ENCODE data around the gene DAND5. TPM values are rescaled to one million over a fixed set of nuclear protein-coding genes. Genes with fewer than 3 reads are reported as not detected.
"Not testable (repeated sequence)": the region's sequence is repeated elsewhere in the genome, so short reads cannot be mapped to it uniquely, and the experiment has no call there.

The DAND5 gene
- total RNA-seq, 1 donor from 2014 or later: 9.1 TPM

DNA sequence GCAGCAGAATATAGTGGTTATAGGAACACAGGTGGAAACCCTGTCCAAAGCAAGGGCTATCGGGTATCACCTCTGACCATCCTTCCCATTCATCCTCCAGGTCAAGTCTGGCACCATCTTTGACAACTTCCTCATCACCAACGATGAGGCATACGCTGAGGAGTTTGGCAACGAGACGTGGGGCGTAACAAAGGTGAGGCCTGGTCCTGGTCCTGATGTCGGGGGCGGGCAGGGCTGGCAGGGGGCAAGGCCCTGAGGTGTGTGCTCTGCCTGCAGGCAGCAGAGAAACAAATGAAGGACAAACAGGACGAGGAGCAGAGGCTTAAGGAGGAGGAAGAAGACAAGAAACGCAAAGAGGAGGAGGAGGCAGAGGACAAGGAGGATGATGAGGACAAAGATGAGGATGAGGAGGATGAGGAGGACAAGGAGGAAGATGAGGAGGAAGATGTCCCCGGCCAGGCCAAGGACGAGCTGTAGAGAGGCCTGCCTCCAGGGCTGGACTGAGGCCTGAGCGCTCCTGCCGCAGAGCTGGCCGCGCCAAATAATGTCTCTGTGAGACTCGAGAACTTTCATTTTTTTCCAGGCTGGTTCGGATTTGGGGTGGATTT is 25.8 kb upstream of the DAND5 start:
- DNase-seq: no peak
- intact Hi-C loops (cut with DNase I): no loop called here
- ATAC-seq (ENCODE audit: poor library complexity): no peak

DNA sequence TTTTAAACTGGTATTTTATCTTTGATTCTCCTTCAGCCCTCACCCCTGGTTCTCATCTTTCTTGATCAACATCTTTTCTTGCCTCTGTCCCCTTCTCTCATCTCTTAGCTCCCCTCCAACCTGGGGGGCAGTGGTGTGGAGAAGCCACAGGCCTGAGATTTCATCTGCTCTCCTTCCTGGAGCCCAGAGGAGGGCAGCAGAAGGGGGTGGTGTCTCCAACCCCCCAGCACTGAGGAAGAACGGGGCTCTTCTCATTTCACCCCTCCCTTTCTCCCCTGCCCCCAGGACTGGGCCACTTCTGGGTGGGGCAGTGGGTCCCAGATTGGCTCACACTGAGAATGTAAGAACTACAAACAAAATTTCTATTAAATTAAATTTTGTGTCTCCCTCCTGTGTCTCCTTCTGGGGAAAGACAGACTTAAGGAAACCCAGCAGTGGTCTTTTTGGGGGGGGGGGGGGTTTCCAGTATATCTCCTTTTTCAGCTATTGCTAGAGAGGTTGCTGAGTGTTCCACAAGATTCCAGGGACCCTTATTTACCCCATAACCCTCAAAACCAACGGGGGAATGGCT is 25.2 kb upstream of the DAND5 start:
- DNase-seq (no peak), ATAC-seq (ENCODE audit: poor library complexity) (no peak)
- intact Hi-C loops (cut with DNase I): no loop called here

DNA sequence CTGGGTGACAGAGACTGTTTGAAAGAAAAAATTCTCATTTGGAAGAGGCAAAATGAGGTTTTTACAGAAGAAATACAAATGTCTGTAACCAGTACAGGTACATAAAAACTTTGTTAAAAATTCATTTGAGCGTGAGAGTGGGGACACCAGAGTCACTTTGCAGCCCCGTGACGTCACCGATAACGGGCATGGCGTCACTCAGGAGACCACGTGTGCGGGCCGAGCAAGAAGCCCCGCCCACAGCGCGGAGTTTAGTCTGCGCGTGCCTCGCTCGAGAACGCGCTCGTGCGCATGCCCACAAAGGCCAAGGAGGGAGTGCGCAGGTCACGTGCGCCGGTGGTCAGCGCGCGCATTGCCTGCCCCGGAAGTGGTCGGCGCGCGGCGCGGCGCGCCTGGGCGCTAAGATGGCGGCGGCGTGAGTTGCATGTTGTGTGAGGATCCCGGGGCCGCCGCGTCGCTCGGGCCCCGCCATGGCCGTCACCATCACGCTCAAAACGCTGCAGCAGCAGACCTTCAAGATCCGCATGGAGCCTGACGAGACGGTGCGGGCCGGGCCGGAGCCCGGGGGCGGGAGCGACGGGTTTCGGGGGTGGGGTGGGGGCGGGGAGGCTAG is 23.8 kb upstream of the DAND5 start, which contains the start of gene RAD23A:
Gene RAD23A (plus strand): TSS at position 384 of the 613 bp plus-strand sequence. CDS start 87 bp downstream, at position 471.
- DNase-seq: peak; percentile 99
- ATAC-seq (ENCODE audit: poor library complexity): peak; percentile 96
- intact Hi-C loops (cut with DNase I): no loop called here

DNA sequence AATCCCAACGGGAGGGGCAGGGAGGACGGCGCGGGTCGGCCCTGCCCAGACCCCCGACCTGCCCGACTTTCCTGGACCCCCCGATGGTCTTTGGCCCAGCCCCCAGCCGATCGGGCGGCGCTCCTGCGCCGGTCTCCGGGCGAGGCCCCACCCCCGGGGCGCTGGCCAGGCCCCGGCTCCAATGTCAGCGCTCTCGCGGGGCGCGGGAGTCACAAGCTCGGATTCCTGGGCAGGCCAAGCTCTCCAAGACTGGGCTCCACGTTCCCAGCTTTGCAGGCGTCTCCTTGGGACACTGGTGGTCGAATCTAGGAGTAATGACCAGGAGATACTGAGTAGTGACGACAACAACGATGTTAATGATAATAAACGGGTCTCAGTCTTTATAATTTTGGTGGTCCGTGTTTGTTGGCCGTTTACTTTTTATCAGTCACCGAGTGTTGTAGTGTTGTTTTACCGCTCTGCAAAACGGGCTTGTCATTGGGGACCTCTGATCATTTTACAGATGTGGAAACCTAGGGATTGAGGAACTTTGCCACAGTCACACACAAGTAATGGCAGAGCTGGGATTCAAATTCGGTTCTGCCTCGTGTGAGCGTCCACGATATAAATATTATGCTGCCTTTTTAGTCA is 23.2 kb upstream of the DAND5 start:
- intact Hi-C loops (cut with DNase I): no loop called here
- peak; percentile 81 for ATAC-seq (ENCODE audit: poor library complexity)
- DNase-seq: peak; percentile 82

DNA sequence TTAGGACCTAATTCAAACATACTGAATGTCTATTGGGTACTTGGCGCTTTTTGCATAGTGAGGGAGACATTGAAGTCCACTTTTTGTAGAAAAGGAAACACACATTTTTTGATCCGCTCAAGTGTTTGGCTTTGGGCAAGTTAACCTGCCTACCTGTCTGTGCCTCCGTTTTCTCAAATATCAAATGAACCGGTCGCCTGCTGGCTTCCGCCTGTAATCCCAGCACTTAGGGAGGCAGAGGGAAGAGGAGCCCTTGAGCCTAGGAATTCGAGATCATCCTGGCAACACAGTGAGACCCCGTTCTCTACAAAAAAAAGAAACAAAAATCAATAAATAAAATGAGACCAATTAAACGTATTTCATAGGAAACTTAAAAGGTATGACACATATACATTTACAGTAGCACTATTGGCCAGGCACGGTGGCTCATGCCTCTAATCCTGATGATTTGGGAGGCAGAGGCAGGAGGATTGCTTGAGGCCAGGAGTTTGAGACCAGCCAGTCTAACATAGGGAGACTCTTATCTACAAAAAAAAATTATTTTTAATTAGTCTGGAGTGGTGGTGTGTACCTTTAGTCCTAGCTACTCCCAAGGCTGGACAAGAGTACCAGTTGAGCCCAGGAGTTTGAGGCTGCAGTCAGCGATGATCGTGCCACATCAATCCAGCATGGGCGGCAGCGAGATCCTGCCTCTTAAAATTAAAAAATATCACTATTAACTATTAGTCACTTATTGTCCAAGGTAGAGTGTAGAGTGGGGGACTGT is 22.5 kb upstream of the DAND5 start:
- intact Hi-C loops (cut with DNase I): no loop called here
- ATAC-seq (ENCODE audit: poor library complexity) (no peak), DNase-seq (no peak)

DNA sequence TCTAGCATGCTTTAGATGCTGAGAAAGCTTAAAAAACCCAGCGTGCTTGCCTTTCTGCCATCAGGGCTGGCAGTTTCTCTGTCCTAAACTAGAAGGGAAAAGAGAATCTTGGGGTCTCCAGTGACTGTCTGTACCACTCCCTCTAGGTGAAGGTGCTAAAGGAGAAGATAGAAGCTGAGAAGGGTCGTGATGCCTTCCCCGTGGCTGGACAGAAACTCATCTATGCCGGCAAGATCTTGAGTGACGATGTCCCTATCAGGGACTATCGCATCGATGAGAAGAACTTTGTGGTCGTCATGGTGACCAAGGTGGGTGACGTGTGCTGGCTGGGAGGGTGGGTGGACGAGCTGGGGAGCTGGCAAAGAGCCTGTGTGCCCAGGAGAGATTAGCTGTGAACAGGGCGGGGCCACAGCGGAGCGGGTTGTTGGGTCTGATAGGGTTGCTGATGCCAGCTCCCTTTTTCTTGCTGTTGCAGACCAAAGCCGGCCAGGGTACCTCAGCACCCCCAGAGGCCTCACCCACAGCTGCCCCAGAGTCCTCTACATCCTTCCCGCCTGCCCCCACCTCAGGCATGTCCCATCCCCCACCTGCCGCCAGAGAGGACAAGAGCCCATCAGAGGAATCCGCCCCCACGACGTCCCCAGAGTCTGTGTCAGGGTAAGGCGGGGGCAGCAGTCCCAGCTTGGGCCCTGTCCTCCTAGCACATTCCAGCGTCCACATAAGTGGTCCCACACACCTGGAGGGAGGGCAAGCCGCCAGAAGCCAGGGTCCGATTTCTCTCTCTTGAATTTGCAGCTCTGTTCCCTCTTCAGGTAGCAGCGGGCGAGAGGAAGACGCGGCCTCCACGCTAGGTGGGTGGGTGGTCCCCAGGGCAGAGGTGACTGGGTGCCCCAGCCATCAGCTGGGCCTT is 21.4 kb upstream of the DAND5 start:
- no peak for ATAC-seq (ENCODE audit: poor library complexity)
- intact Hi-C loops (cut with DNase I): no loop called here
- DNase-seq: no peak

DNA sequence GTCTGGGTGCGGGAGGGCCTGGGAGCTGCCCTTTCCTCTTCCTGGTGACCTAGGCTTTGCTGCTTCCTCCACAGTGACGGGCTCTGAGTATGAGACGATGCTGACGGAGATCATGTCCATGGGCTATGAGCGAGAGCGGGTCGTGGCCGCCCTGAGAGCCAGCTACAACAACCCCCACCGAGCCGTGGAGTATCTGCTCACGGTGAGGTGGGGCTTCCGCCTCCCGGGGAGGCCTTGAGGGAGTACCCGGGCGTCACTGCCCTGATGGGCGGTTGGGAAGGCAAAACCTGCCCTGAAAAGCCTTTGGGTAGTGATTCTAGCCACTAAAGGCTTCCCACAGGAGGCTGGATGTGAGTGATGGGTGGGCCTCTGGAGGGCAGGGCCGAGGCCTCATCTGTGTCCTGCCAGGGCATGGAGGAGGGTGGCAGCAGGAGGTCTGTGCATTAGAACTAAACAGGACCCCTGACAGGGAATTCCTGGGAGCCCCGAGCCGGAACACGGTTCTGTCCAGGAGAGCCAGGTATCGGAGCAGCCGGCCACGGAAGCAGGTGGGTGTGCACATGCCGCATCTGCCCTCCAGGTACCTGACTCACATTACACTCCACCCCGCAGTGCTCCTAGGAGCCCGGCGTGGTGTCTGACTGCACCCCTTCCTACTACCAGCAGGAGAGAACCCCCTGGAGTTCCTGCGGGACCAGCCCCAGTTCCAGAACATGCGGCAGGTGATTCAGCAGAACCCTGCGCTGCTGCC is 20.6 kb upstream of the DAND5 start:
- intact Hi-C loops (cut with DNase I): no loop called here
- ATAC-seq (ENCODE audit: poor library complexity) (no peak), DNase-seq (no peak)

DNA sequence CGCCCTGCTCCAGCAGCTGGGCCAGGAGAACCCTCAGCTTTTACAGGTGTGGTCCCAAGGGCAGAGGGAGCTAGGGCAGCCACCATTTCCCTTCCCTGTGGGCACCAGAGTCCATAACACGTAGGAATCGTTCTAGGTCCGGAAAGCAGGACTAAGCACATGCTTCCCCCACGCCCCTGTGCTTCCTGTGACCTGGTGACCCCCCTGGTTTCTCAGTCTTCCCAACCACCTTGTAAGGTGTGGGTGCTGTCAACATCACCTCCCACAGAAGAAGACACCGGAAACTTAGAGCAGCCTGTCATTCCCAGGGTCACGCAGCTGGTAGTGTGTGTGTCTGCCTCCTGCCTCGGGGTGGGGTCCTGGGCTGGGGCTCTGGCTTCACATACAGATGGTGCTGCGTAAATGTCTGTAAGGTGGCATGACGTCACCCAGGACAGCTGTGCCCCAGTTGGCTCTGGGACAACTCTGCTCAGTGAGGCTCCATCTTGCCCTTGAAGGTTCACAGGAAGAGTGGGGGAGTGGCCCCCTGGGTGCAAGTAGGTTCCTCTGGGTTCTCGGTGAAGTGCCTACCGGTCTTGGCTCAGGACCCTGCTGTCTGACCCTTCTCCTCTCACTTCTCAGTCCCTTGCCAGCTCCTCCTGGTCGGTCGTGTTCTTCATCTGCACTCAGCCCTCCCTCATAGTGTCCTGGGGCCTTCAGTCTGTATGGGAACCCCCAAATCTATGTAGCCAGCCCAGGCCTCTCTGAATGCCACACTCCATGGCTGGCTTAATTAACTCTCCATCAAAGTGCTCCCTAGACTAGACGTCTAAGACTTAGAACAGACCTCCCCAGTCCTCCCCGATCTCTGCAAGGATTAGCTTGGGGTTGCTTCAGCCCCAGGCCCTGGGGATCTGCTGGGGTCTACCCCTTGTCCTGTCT is 19.8 kb upstream of the DAND5 start:
- ATAC-seq (ENCODE audit: poor library complexity): no peak
- no peak for DNase-seq
- intact Hi-C loops (cut with DNase I): no loop called here

DNA sequence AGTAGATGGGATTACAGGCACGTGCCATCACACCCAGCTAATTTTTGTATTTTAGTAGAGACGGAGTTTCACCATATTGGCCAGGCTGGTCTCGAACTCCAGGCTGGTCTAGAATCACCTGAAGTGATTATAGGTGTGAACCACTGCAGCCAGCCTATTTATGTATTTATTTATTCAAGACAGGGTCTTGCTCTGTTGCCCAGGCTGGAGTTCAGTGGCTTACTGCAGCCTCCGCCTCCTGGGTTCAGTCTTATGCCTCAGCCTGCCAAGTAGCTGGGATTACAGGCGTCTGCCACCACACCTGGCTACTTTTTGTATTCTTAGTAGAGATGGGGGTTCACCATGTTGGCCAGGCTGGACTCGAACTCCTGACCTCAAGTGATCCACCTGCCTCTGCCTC is 17.3 kb upstream of the DAND5 start:
- ATAC-seq (ENCODE audit: poor library complexity); intact Hi-C loops (cut with DNase I); DNase-seq: not testable (repeated sequence)

DNA sequence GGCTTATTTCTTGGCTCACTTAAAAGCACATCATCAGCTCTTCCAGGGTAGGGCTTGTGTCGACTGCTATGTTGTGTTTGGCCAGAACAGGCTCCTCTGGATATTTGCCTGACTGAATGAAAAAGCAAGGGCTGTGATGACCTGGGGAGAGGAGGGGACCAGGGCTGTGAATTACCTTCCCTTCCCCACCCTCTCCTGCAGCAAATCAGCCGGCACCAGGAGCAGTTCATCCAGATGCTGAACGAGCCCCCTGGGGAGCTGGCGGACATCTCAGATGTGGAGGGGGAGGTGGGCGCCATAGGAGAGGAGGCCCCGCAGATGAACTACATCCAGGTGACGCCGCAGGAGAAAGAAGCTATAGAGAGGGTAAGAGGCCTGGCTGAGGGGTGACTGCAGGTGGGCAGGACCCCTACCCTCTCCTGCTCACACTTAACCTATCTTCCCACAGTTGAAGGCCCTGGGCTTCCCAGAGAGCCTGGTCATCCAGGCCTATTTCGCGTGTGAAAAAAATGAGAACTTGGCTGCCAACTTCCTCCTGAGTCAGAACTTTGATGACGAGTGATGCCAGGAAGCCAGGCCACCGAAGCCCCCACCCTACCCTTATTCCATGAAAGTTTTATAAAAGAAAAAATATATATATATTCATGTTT is 16.8 kb upstream of the DAND5 start:
- intact Hi-C loops (cut with DNase I): no loop called here
- ATAC-seq (ENCODE audit: poor library complexity) (no peak), DNase-seq (no peak)

DNA sequence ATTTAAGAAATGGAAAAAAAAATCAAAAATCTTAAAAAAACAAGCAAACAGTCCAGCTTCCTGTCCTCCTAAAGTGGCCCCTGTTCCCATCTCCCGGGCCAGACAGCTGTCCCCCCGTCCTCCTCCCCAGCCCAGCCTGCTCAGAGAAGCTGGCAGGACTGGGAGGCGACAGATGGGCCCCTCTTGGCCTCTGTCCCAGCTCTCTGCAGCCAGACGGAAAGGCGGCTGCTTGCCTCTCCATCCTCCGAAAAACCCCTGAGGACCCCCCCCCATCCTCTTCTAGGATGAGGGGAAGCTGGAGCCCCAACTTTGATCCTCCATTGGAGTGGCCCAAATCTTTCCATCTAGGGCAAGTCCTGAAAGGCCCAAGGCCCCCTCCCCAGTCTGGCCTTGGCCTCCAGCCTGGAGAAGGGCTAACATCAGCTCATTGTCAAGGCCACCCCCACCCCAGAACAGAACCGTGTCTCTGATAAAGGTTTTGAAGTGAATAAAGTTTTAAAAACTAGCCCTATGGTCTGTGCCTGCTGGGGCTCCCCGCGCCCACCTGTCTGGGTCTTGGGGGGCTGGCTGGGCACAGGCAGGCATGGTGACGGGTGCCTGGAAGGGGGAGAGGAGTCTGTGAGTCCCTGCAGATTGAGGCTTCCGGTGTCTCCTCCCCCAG is 16.1 kb upstream of the DAND5 start:
- no peak for DNase-seq
- intact Hi-C loops (cut with DNase I): no loop called here
- no peak for ATAC-seq (ENCODE audit: poor library complexity)

DNA sequence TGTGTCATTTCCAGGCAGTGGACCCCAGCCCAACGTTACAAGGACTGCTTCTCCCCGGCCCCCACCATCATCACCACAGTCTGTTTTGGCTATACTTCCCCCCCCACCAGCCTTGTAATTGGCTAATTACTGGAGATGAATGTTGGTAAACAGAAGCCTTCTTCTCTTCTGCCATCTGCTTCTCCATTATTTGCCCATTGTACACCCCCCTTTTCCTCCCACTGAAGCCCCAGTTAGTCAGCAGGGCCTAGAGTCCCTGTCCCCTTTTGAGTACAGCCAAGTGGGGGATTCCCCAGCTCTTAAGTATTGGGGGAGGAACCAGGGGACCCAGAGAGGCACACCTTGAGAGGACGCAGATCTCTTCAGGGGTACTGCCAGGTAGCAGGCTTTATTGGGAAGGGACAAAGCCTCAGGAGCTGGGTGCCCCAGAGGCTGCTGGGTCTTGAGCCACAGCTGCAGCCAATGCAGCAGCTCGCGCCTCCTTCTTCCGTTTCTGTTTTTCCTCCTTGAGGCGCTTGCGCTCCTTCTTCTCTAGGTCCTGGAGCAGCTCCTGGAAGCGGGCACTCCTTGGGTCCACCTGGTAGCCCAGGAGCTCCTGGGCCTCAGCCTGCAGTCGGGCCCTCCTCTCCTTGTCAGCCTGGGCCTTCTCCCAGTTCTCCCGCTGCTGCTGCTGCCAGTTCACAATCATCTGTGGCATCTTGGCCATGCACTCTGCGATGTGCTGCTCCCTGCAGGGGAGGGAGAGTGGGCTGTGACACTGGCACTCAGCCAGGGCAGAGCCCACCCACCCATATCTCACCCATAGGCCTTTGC is 15.4 kb upstream of the DAND5 start:
- ATAC-seq (ENCODE audit: poor library complexity): no peak
- intact Hi-C loops (cut with DNase I): no loop called here
- no peak for DNase-seq

DNA sequence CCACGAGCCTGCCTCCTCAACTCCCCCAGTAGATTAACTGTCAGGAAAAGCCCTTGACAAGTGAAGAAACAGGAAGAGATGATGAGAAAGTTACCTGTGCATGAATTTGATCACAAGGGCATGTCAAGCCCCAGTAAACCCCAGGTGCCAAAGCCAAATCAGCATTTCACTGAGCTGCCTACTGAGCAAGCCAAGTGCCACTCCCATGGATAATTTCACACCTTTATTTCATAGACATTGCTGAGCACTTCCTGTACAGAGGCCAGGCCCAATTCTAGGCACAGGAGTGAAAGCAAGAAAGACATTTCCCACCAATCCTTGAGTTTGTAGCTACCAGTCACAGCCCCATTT is 14.8 kb upstream of the DAND5 start:
- ATAC-seq (ENCODE audit: poor library complexity): no peak
- no peak for DNase-seq
- intact Hi-C loops (cut with DNase I): no loop called here

DNA sequence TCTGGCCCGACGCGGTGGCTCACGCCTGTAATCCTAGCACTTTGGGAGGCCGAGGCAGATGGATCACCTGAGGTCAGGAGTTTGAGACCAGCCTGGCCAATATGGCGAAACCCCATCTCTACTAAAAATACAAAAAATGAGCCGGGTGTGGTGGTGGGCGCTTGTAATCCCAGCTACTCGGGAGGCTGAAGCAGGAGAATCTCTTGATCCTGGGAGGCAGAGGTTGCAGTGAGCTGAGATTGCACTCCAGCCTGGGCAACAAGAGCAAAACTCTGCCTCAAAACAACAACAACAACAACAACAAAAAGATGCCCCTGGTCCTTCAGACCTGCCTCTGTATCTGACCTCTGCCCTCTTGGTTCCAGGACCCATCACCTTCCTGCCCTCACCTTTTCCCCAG is 13.8 kb upstream of the DAND5 start:
- DNase-seq; ATAC-seq (ENCODE audit: poor library complexity); intact Hi-C loops (cut with DNase I): not testable (repeated sequence)

DNA sequence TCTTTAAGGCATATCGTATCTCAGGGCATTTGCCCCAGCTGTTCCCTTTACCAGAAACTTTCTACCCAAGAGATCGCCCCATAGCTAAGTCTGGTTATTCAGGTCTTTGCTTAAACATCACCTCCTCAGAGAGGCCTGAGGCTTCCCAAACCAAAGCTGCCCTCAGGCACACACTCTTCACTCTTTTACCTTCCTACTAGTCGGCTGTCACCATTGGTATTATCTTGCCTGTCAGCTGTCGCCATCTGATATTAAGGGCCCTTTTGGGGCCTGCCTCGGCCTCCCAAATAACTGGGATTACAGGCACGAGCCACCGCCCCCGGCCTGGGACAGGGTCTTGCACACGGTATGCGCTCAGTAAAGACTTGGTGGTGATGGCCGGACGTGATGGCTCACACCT is 13.4 kb upstream of the DAND5 start:
- DNase-seq (no peak), ATAC-seq (ENCODE audit: poor library complexity) (no peak)
- intact Hi-C loops (cut with DNase I): no loop called here

All from Right ventricle myocardium superior (tissue), 1 donor.